ENCODE results near the gene PRKAR1A.

Gene PRKAR1A

GRCh38 chr17:68540981-68541380 lies 28.8 kb downstream of the PRKAR1A start:
- Histone ChIP-seq H3K4me2 (no peak overlapping the region), H3K36me3 (peaks cover 52% of the 10 kb centered on the region), H3K9ac (no peak overlapping the region)

GRCh38 chr17:68541816-68542215 lies 29.6 kb downstream of the PRKAR1A start:
- TF ChIP-seq Cebpa-rat (IDR thresholded peaks at IDR 0.05), result no peak

More at GRCh38 chr17:68540981-68541380, 28.8 kb downstream of the PRKAR1A start:
- H3K9me3 ChIP-seq, result no peaks in the 10 kb centered on the region
- no peaks in the 10 kb centered on the region for H3K27me3 ChIP-seq
- peaks cover 44% of the 10 kb centered on the region; the same call in 1 of the 2 replicates for H4K20me1 ChIP-seq
- H3K4me3 ChIP-seq, result no peak overlapping the region
- no peak for TF ChIP-seq Cebpa-rat (IDR thresholded peaks at IDR 0.05)
- no peaks in the 10 kb centered on the region for H3K4me1 ChIP-seq
- no peak overlapping the region for H3K27ac ChIP-seq

GRCh38 chr17:68542698-68543463 lies 30.7 kb downstream of the PRKAR1A start:
- Histone ChIP-seq H3K27ac (no peak overlapping the region), H3K36me3 (peaks cover 33% of the 10 kb centered on the region), H4K20me1 (peaks cover 28% of the 10 kb centered on the region; the same call in 1 of the 2 replicates), H3K9ac (no peak overlapping the region), H3K4me1 (no peaks in the 10 kb centered on the region), H3K27me3 (no peaks in the 10 kb centered on the region), H3K9me3 (peaks cover 11% of the 10 kb centered on the region), H3K4me2 (no peak overlapping the region), H3K4me3 (no peak overlapping the region)
- TF ChIP-seq Cebpa-rat (IDR thresholded peaks at IDR 0.05), result no peak

More at GRCh38 chr17:68541816-68542215, 29.6 kb downstream of the PRKAR1A start:
- peaks cover 8% of the 10 kb centered on the region; the same call in 1 of the 2 replicates for H3K9me3 ChIP-seq
- no peak overlapping the region for H3K9ac ChIP-seq
- H3K4me3 ChIP-seq, result no peak overlapping the region
- H3K27ac ChIP-seq, result no peak overlapping the region
- no peaks in the 10 kb centered on the region for H3K4me1 ChIP-seq
- peaks cover 38% of the 10 kb centered on the region; the same call in 1 of the 2 replicates for H4K20me1 ChIP-seq
- peaks cover 43% of the 10 kb centered on the region for H3K36me3 ChIP-seq
- H3K27me3 ChIP-seq, result no peaks in the 10 kb centered on the region
- no peak overlapping the region for H3K4me2 ChIP-seq

- Histone ChIP-seq H3K4me3 (no peak overlapping the region), H3K4me2 (no peak overlapping the region), H4K20me1 (peaks cover 13% of the 10 kb centered on the region; the same call in 1 of the 2 replicates), H3K4me1 (no peaks in the 10 kb centered on the region), H3K27ac (no peak overlapping the region), H3K9ac (no peak overlapping the region), H3K9me3 (peaks cover 11% of the 10 kb centered on the region), H3K36me3 (peaks cover 20% of the 10 kb centered on the region), H3K27me3 (no peaks in the 10 kb centered on the region)
- no peak for TF ChIP-seq Cebpa-rat (IDR thresholded peaks at IDR 0.05)
Measured at GRCh38 chr17:68544111-68544915, 32.1 kb downstream of the PRKAR1A start.

- no peak for TF ChIP-seq Cebpa-rat (IDR thresholded peaks at IDR 0.05)
- Histone ChIP-seq H4K20me1 (no peaks in the 10 kb centered on the region), H3K4me2 (no peak overlapping the region; the same call in 1 of the 2 replicates)
Measured at GRCh38 chr17:68556551-68556950, 44.3 kb downstream of the PRKAR1A start.

GRCh38 chr17:68559316-68559715 lies 47.1 kb downstream of the PRKAR1A start:
- H3K27ac ChIP-seq, result no peak overlapping the region
- TF ChIP-seq Cebpa-rat (IDR thresholded peaks at IDR 0.05), result no peak
- no peaks in the 10 kb centered on the region for H3K9me3 ChIP-seq
- H3K36me3 ChIP-seq, result no peaks in the 10 kb centered on the region
- H3K4me3 ChIP-seq, result no peak overlapping the region
- no peak overlapping the region for H3K4me2 ChIP-seq
- no peaks in the 10 kb centered on the region for H3K27me3 ChIP-seq
- H3K9ac ChIP-seq, result no peak overlapping the region
- H3K4me1 ChIP-seq, result peaks cover 10% of the 10 kb centered on the region; the same call in 1 of the 2 replicates
- no peaks in the 10 kb centered on the region for H4K20me1 ChIP-seq

More at GRCh38 chr17:68556551-68556950, 44.3 kb downstream of the PRKAR1A start:
- no peak overlapping the region for H3K9ac ChIP-seq
- H3K27ac ChIP-seq, result no peak overlapping the region
- no peaks in the 10 kb centered on the region for H3K9me3 ChIP-seq
- H3K4me3 ChIP-seq, result no peak overlapping the region
- H3K27me3 ChIP-seq, result no peaks in the 10 kb centered on the region
- H3K36me3 ChIP-seq, result no peaks in the 10 kb centered on the region
- H3K4me1 ChIP-seq, result peaks cover 10% of the 10 kb centered on the region; the same call in 1 of the 2 replicates

GRCh38 chr17:68560966-68561720 lies 48.9 kb downstream of the PRKAR1A start:
- H4K20me1 ChIP-seq, result no peaks in the 10 kb centered on the region
- H3K9me3 ChIP-seq, result no peaks in the 10 kb centered on the region
- H3K4me3 ChIP-seq, result no peak overlapping the region
- no peaks in the 10 kb centered on the region for H3K36me3 ChIP-seq
- no peak overlapping the region for H3K4me2 ChIP-seq
- H3K9ac ChIP-seq, result no peak overlapping the region
- no peaks in the 10 kb centered on the region for H3K27me3 ChIP-seq
- peaks cover 10% of the 10 kb centered on the region; the same call in 1 of the 2 replicates for H3K4me1 ChIP-seq
- no peak for TF ChIP-seq Cebpa-rat (IDR thresholded peaks at IDR 0.05)
- H3K27ac ChIP-seq, result no peak overlapping the region

GRCh38 chr17:68562736-68563135 lies 50.5 kb downstream of the PRKAR1A start:
- no peaks in the 10 kb centered on the region for H3K4me1 ChIP-seq
- H3K36me3 ChIP-seq, result no peaks in the 10 kb centered on the region
- H3K4me3 ChIP-seq, result no peak overlapping the region
- H3K9ac ChIP-seq, result no peak overlapping the region
- H3K27ac ChIP-seq, result no peak overlapping the region
- no peak overlapping the region for H3K4me2 ChIP-seq
- no peaks in the 10 kb centered on the region for H4K20me1 ChIP-seq
- TF ChIP-seq Cebpa-rat (IDR thresholded peaks at IDR 0.05), result no peak
- H3K27me3 ChIP-seq, result no peaks in the 10 kb centered on the region
- H3K9me3 ChIP-seq, result no peaks in the 10 kb centered on the region

- H3K4me3 ChIP-seq, result no peak overlapping the region
- H3K4me1 ChIP-seq, result no peaks in the 10 kb centered on the region
- no peak overlapping the region for H3K27ac ChIP-seq
- no peaks in the 10 kb centered on the region for H3K9me3 ChIP-seq
- no peaks in the 10 kb centered on the region for H4K20me1 ChIP-seq
- H3K4me2 ChIP-seq, result no peak overlapping the region
- H3K9ac ChIP-seq, result no peak overlapping the region
- TF ChIP-seq Cebpa-rat (IDR thresholded peaks at IDR 0.05), result no peak
- no peaks in the 10 kb centered on the region for H3K36me3 ChIP-seq
- no peaks in the 10 kb centered on the region for H3K27me3 ChIP-seq
Measured at GRCh38 chr17:68564415-68565111, 52.3 kb downstream of the PRKAR1A start.

Data from BLaER1 (cell line).